ENCODE measurements around the gene ABCC8.
"Not testable (repeated sequence)": the region's sequence is repeated elsewhere in the genome, so short reads cannot be mapped to it uniquely, and the experiment has no call there.

ABCC8 gene

GRCh38 chr11:17463546-17464174 is 13.0 kb downstream of the ABCC8 start:
- no peak for DNase-seq

DNA sequence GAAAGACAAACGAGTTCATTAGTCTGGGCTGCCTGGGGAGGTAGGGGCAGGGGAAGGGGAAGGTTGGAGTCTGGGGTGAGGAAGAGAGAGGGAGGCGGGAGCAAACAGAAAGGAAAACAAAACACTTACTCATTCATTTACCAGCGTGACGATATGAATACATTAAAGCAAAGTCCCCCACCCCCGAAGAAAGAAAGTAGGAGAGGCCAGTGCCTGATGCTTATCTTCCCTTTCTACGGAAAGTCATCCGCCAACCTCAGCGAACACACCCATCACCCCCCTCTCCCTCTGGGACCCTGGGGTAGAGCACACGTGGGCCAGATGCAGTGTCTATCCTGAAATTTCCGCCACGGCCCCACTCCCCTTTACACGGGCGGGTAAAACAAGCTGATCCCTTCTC is 13.7 kb downstream of the ABCC8 start:
- DNase-seq: no peak

- no peak for DNase-seq
Measured at GRCh38 chr11:17460406-17460805, 16.2 kb downstream of the ABCC8 start.

- no peak for DNase-seq
Measured at GRCh38 chr11:17459236-17459896, 17.3 kb downstream of the ABCC8 start.

- no peak for DNase-seq
Measured at GRCh38 chr11:17458268-17458667, 18.4 kb downstream of the ABCC8 start.

DNA sequence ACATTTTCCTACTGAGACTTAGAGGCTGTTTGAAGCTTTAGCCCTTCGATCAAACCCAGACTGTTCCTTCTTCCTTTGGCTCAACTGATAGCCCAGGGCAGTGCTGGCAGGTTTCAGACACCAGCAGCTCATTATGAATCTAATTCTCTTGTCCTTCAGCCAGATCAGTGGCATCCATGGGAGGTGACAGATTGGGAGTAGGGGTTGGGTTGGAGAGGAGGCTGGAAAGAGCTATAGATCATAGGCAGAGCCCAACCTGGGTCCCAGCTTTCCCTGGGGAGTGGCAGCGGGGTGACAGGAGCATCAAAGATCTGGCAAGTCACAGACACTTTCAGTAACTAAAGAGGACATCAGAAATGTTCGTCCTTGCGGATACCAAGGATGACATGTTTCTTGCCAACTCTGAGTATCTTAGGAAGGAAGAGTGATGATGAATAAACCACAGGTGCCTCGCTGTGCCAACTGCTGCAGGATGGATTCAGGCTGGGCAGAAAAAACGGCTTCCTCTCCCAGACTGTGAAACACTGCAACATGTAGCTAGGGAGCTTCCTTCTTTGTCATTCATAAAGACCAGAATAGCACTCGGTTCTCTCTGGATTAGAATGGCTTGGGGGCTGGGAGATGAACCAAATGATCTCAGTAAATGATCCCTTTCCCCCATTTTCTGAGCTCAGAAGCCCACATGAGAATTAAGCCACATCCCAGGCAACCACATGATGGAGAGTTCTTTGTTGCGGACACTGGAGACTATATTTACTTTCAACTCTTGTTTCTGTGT is 19.1 kb downstream of the ABCC8 start:
- no peak for DNase-seq

- no peak for DNase-seq
Measured at GRCh38 chr11:17452668-17453067, 24.0 kb downstream of the ABCC8 start.

GRCh38 chr11:17449158-17449557 is 27.5 kb downstream of the ABCC8 start:
- DNase-seq: no peak

DNA sequence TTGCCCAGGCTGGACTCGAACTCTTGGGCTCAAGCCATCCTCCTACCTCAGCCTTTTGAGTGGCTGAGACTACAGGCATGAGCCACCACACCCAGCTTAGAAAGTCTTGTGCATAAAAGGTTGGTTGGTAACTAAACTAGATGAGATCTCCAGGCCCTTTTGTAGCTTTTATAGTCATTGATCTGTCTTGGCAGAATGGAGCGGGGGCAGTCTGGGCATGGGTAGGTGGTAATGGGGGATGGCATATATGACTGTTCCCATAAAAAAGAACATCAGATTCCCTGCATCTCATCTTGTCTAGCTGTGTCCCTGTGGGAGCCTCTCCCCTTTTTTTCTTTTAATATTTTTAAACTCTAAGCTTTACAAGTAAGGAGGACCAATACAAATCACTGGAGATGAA is 30.2 kb downstream of the ABCC8 start:
- no peak for DNase-seq

- no peak for DNase-seq
Measured at GRCh38 chr11:17445240-17445795, 31.3 kb downstream of the ABCC8 start.

GRCh38 chr11:17443926-17444690 is 32.5 kb downstream of the ABCC8 start:
- DNase-seq: no peak

GRCh38 chr11:17443423-17443822 is 33.2 kb downstream of the ABCC8 start:
- DNase-seq: no peak

- no peak for DNase-seq
Measured at GRCh38 chr11:17443000-17443399, 33.6 kb downstream of the ABCC8 start.

- no peak for DNase-seq
Measured at GRCh38 chr11:17439316-17439782, 37.3 kb downstream of the ABCC8 start.

- DNase-seq: no peak
Measured at GRCh38 chr11:17437366-17437765, 39.3 kb downstream of the ABCC8 start.

- DNase-seq: no peak
Measured at GRCh38 chr11:17434108-17434507, 42.5 kb downstream of the ABCC8 start.

DNA sequence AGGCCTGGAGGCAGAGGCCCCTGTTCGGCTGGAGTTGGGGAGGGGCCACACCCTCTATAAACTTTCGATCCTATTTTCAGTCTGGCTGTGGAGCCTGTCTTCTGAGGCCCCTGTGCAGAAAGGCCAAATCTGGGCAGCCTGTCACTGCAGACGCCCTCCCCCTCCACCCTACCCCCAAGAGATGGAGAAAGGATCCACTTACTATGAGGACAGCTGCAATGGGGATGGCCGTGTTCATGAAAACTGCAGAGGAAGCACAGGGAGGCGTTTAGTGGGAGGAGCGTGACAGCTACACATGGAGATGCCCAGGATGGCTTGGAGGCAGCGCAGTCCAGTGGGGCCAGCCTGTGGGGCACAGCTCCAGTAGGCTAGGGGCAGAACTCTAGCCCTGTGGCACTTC is 44.6 kb downstream of the ABCC8 start:
- DNase-seq: no peak

GRCh38 chr11:17431139-17431538 is 45.5 kb downstream of the ABCC8 start:
- DNase-seq: no peak

GRCh38 chr11:17430616-17431015 is 46.0 kb downstream of the ABCC8 start:
- no peak for DNase-seq

- no peak for DNase-seq
Measured at GRCh38 chr11:17428925-17429324, 47.7 kb downstream of the ABCC8 start.

GRCh38 chr11:17428261-17428660 is 48.4 kb downstream of the ABCC8 start:
- DNase-seq: no peak

DNA sequence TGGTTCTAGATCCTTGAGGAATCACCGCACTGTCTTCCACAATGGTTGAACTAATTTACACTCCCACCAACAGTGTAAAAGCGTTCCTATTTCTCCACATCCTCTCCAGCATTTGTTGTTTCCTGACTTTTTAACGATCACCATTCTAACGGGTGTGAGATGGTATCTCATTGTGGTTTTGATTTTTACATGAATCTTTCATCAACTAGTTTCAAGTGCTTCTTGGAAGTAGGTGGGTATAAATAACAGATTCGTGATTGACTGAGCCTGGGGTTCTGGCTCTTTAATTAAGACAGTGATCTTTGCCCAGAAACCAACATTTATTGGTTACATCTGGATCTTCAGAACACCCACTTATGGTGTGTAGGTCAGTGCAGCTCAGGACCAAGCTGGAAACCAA is 50.4 kb downstream of the ABCC8 start:
- DNase-seq: not testable (repeated sequence)
